MM.1S (cell line): Measurements from ENCODE around the gene PARD3.

Experiments
- EZH2 ChIP-seq: fragments of 300-600 bp; sonication (generic); optimal IDR thresholded peaks from 2 replicates; pipeline ENCODE3; 2017; ENCODE audit warnings: low read depth, mild to moderate bottlenecking, antibody characterized with exemption, low read length, mixed read lengths
- EZH2phosphoT487 ChIP-seq: fragments of 300-600 bp; sonication (generic); IDR thresholded peaks from 2 replicates; pipeline ENCODE4 v1.6.1; 2018; ENCODE audit warnings: antibody characterized with exemption, low read length
- TF ChIP-seq, protein P1 (sequence below): fragments of 300-600 bp; sonication (generic); IDR thresholded peaks from 2 replicates; pipeline ENCODE4 v1.5.1; 2016; ENCODE audit warnings: antibody characterized with exemption, low read length, mixed read lengths

DNA sequence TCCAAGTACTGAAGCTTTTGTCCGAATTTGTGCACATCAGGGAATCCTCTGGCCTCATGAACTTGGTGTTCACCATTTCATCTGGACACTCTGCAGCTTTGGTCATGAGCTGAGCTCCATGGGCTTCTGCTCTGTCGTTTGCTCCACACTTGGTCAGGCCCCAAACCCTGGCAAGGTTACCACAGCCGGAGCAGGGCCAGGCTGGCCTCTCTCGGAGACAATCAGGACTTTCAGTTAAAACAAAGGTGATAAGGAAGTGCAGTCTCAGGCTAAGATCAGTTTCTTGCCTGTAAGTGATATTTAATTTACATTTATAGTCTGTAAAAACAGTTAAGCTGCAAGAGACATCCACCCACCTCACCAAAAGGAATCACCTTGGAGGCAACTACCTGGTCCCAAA lies 558.9 kb downstream of the PARD3 start:
- TF ChIP-seq, protein P1, sequence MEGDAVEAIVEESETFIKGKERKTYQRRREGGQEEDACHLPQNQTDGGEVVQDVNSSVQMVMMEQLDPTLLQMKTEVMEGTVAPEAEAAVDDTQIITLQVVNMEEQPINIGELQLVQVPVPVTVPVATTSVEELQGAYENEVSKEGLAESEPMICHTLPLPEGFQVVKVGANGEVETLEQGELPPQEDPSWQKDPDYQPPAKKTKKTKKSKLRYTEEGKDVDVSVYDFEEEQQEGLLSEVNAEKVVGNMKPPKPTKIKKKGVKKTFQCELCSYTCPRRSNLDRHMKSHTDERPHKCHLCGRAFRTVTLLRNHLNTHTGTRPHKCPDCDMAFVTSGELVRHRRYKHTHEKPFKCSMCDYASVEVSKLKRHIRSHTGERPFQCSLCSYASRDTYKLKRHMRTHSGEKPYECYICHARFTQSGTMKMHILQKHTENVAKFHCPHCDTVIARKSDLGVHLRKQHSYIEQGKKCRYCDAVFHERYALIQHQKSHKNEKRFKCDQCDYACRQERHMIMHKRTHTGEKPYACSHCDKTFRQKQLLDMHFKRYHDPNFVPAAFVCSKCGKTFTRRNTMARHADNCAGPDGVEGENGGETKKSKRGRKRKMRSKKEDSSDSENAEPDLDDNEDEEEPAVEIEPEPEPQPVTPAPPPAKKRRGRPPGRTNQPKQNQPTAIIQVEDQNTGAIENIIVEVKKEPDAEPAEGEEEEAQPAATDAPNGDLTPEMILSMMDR, result no peak
- no peak for TF ChIP-seq EZH2
- no peak for TF ChIP-seq EZH2phosphoT487
